ENCODE data around the gene CERS4.

DNA sequence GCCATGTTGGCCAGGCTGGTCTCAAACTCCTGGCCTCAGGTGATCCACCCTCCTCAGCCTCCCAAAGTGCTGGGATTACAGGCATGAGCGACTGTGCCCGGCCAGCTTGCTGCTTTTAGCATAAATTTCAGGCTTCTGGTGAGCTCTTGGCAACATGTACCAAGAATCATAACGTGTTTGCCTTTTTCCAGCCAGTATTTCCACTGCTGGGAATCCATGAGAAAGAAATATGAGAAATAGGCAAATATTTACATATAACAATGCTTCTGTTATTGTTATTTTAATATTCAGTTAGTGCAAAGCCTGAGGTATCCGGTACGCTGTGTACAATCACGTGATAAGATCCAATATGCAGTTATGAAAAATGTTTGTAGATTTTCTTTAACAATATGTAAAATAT lies 29.2 kb upstream of the CERS4 start:
- TF ChIP-seq, protein P1, sequence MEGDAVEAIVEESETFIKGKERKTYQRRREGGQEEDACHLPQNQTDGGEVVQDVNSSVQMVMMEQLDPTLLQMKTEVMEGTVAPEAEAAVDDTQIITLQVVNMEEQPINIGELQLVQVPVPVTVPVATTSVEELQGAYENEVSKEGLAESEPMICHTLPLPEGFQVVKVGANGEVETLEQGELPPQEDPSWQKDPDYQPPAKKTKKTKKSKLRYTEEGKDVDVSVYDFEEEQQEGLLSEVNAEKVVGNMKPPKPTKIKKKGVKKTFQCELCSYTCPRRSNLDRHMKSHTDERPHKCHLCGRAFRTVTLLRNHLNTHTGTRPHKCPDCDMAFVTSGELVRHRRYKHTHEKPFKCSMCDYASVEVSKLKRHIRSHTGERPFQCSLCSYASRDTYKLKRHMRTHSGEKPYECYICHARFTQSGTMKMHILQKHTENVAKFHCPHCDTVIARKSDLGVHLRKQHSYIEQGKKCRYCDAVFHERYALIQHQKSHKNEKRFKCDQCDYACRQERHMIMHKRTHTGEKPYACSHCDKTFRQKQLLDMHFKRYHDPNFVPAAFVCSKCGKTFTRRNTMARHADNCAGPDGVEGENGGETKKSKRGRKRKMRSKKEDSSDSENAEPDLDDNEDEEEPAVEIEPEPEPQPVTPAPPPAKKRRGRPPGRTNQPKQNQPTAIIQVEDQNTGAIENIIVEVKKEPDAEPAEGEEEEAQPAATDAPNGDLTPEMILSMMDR (IDR thresholded peaks at IDR 0.05) = no peak
- TF ChIP-seq POLR2AphosphoS5 (IDR thresholded peaks at IDR 0.05; ENCODE audit: insufficient read depth in 1 of 2, low read depth in 1 of 2) = no peak
- TF ChIP-seq POLR2A (IDR thresholded peaks at IDR 0.05) = no peak

Measured in vagina (tissue), 2 donors.